ENCODE measurements around the gene SOX13.

SOX13 gene

GRCh38 chr1:204171751-204172178, 98.8 kb downstream of the SOX13 start:
- no peaks in the 10 kb centered on the region for H3K79me2 ChIP-seq (ENCODE audit: insufficient read depth, low read depth)
- no peak overlapping the region for H3K9ac ChIP-seq
- H3K4me3 ChIP-seq (IDR thresholded peaks at IDR 0.05; ENCODE audit: insufficient read depth, low read depth, low read length), result no peak overlapping the region
- no peaks in the 10 kb centered on the region for H3K36me3 ChIP-seq (ENCODE audit: insufficient read depth)
- H3K27me3 ChIP-seq (ENCODE audit: insufficient read depth, low read depth), result peaks cover 1% of the 10 kb centered on the region; the same call in 1 of the 2 replicates
- H3K4me1 ChIP-seq (ENCODE audit: low read depth, poor library complexity, severe bottlenecking), result no peaks in the 10 kb centered on the region
- no peak for TF ChIP-seq CTCF (conservative IDR thresholded peaks at IDR 0.05; ENCODE audit: low read depth, low read length)
- H2AFZ ChIP-seq (ENCODE audit: low read depth), result no peak overlapping the region
- H3K4me2 ChIP-seq, result no peak overlapping the region
- H4K20me1 ChIP-seq (ENCODE audit: insufficient read depth), result no peaks in the 10 kb centered on the region
- no peak overlapping the region for H3K27ac ChIP-seq

GRCh38 chr1:204172404-204173029, 99.6 kb downstream of the SOX13 start:
- Histone ChIP-seq H4K20me1 (ENCODE audit: insufficient read depth) (no peaks in the 10 kb centered on the region), H3K79me2 (ENCODE audit: insufficient read depth, low read depth) (no peaks in the 10 kb centered on the region), H3K9ac (no peak overlapping the region), H3K4me1 (ENCODE audit: low read depth, poor library complexity, severe bottlenecking) (no peaks in the 10 kb centered on the region), H2AFZ (ENCODE audit: low read depth) (no peak overlapping the region), H3K4me2 (no peak overlapping the region), H3K36me3 (ENCODE audit: insufficient read depth) (no peaks in the 10 kb centered on the region), H3K4me3 (IDR thresholded peaks at IDR 0.05; ENCODE audit: insufficient read depth, low read depth, low read length) (no peak overlapping the region), H3K27ac (no peak overlapping the region), H3K27me3 (ENCODE audit: insufficient read depth, low read depth) (peaks cover 8% of the 10 kb centered on the region; the same call in 1 of the 2 replicates)
- no peak for TF ChIP-seq CTCF (conservative IDR thresholded peaks at IDR 0.05; ENCODE audit: low read depth, low read length)

- peaks cover 11% of the 10 kb centered on the region; the same call in 1 of the 2 replicates for H3K27me3 ChIP-seq (ENCODE audit: insufficient read depth, low read depth)
- no peak overlapping the region for H3K4me2 ChIP-seq
- H4K20me1 ChIP-seq (ENCODE audit: insufficient read depth), result no peaks in the 10 kb centered on the region
- no peak overlapping the region for H3K27ac ChIP-seq
- no peak for TF ChIP-seq CTCF (conservative IDR thresholded peaks at IDR 0.05; ENCODE audit: low read depth, low read length)
- no peak overlapping the region for H2AFZ ChIP-seq (ENCODE audit: low read depth)
- no peaks in the 10 kb centered on the region for H3K79me2 ChIP-seq (ENCODE audit: insufficient read depth, low read depth)
- no peak overlapping the region for H3K9ac ChIP-seq
- no peaks in the 10 kb centered on the region for H3K36me3 ChIP-seq (ENCODE audit: insufficient read depth)
- H3K4me3 ChIP-seq (IDR thresholded peaks at IDR 0.05; ENCODE audit: insufficient read depth, low read depth, low read length), result no peak overlapping the region
- no peaks in the 10 kb centered on the region for H3K4me1 ChIP-seq (ENCODE audit: low read depth, poor library complexity, severe bottlenecking)
Measured at GRCh38 chr1:204174958-204175357, 102.0 kb downstream of the SOX13 start.

- Histone ChIP-seq H3K4me1 (ENCODE audit: low read depth, poor library complexity, severe bottlenecking) (no peaks in the 10 kb centered on the region), H3K79me2 (ENCODE audit: insufficient read depth, low read depth) (no peaks in the 10 kb centered on the region), H3K36me3 (ENCODE audit: insufficient read depth) (no peaks in the 10 kb centered on the region)
Measured at GRCh38 chr1:204176049-204176448, 103.1 kb downstream of the SOX13 start.

More at GRCh38 chr1:204176049-204176448, 103.1 kb downstream of the SOX13 start:
- Histone ChIP-seq H3K27me3 (ENCODE audit: insufficient read depth, low read depth) (peaks cover 11% of the 10 kb centered on the region; the same call in 1 of the 2 replicates), H3K27ac (no peak overlapping the region), H4K20me1 (ENCODE audit: insufficient read depth) (no peaks in the 10 kb centered on the region), H3K4me3 (IDR thresholded peaks at IDR 0.05; ENCODE audit: insufficient read depth, low read depth, low read length) (no peak overlapping the region), H2AFZ (ENCODE audit: low read depth) (no peak overlapping the region), H3K9ac (no peak overlapping the region), H3K4me2 (no peak overlapping the region)
- no peak for TF ChIP-seq CTCF (conservative IDR thresholded peaks at IDR 0.05; ENCODE audit: low read depth, low read length)
